Stimulated activated CD8-positive, alpha-beta memory T cell treated with anti-CD3 and anti-CD28 coated beads, Interleukin-4, amount 100 ng/mL, for 48 hours (primary cell): Measurements from ENCODE around the gene SRRM4.

Experiments
- DNase-seq: peaks from one replicate; pipeline ENCODE4 v3.0.0-alpha.2; 2020

SRRM4 gene

GRCh38 chr12:119206348-119207062, 225.2 kb downstream of the SRRM4 start:
- DNase-seq, result no peak

GRCh38 chr12:119207063-119207560, 225.8 kb downstream of the SRRM4 start:
- DNase-seq, result no peak

GRCh38 chr12:119208626-119209061, 227.3 kb downstream of the SRRM4 start:
- no peak for DNase-seq

- no peak for DNase-seq
Measured at GRCh38 chr12:119211884-119212283, 230.5 kb downstream of the SRRM4 start.
